ENCODE results near the gene G0S2. TPM values are rescaled to one million over a fixed set of nuclear protein-coding genes. Genes with fewer than 3 reads are reported as not detected.
A peak's percentile ranks its signal among the peaks of the same experiment; 100 is the strongest.
"Not testable (repeated sequence)": the region's sequence is repeated elsewhere in the genome, so short reads cannot be mapped to it uniquely, and the experiment has no call there.

The G0S2 gene
- total RNA-seq, 4 donors from 2014 or later: 15.9 to 51.8 (median 31.8) TPM

- no peaks in the 10 kb centered on the region for H3K36me3 ChIP-seq
- no peaks in the 10 kb centered on the region for H3K9me3 ChIP-seq
- DNase-seq (ENCODE audit: low spot score in 2 of 2): no peak
- TF ChIP-seq EP300 (IDR thresholded peaks at IDR 0.05): no peak
- no peak for TF ChIP-seq POLR2AphosphoS5 (IDR thresholded peaks at IDR 0.05)
- TF ChIP-seq POLR2A (IDR thresholded peaks at IDR 0.05): no peak
- TF ChIP-seq CTCF (IDR thresholded peaks at IDR 0.05): no peak
- H3K27me3 ChIP-seq: no peaks in the 10 kb centered on the region
- peaks cover 6% of the 10 kb centered on the region for H3K4me1 ChIP-seq
- WGBS: 49% methylated on average over 4 of the region's 4 CpGs
- H3K4me3 ChIP-seq: no peak overlapping the region
- H3K27ac ChIP-seq: no peak overlapping the region
Observed at GRCh38 chr1:209692296-209692695, 17.1 kb downstream of the G0S2 start.

- H3K4me3 ChIP-seq: no peak overlapping the region
- peak; percentile 78 to 85 for DNase-seq (ENCODE audit: low spot score in 2 of 2)
- H3K4me1 ChIP-seq: peaks cover 6% of the 10 kb centered on the region
- WGBS: 1% methylated on average over 3 of the region's 3 CpGs
- TF ChIP-seq POLR2A (IDR thresholded peaks at IDR 0.05) (no peak), CTCF (IDR thresholded peaks at IDR 0.05) (peak; percentile 68 to 78)
- H3K27ac ChIP-seq: no peak overlapping the region
- no peaks in the 10 kb centered on the region for H3K9me3 ChIP-seq
- H3K27me3 ChIP-seq: no peaks in the 10 kb centered on the region
- H3K36me3 ChIP-seq: no peaks in the 10 kb centered on the region
Observed at GRCh38 chr1:209692745-209693504, 17.7 kb downstream of the G0S2 start.

- peaks cover 6% of the 10 kb centered on the region for H3K4me1 ChIP-seq
- H3K36me3 ChIP-seq: no peaks in the 10 kb centered on the region
- DNase-seq (ENCODE audit: low spot score in 2 of 2): no peak
- H3K27me3 ChIP-seq: no peaks in the 10 kb centered on the region
- no peak overlapping the region for H3K4me3 ChIP-seq
- no peak overlapping the region for H3K27ac ChIP-seq
- H3K9me3 ChIP-seq: no peaks in the 10 kb centered on the region
- TF ChIP-seq CTCF (IDR thresholded peaks at IDR 0.05) (no peak), POLR2A (IDR thresholded peaks at IDR 0.05) (no peak), POLR2AphosphoS5 (IDR thresholded peaks at IDR 0.05) (no peak), EP300 (IDR thresholded peaks at IDR 0.05) (no peak)
Observed at GRCh38 chr1:209696673-209697072, 21.5 kb downstream of the G0S2 start.

- H3K36me3 ChIP-seq: no peaks in the 10 kb centered on the region
- DNase-seq (ENCODE audit: low spot score in 2 of 2): no peak
- no peaks in the 10 kb centered on the region for H3K27me3 ChIP-seq
- H3K4me3 ChIP-seq: no peak overlapping the region
- TF ChIP-seq CTCF (IDR thresholded peaks at IDR 0.05) (no peak), POLR2A (IDR thresholded peaks at IDR 0.05) (no peak), EP300 (IDR thresholded peaks at IDR 0.05) (no peak), POLR2AphosphoS5 (IDR thresholded peaks at IDR 0.05) (no peak)
- H3K4me1 ChIP-seq: peaks cover 6% of the 10 kb centered on the region
- no peaks in the 10 kb centered on the region for H3K9me3 ChIP-seq
- no peak overlapping the region for H3K27ac ChIP-seq
- 83% methylated on average over 3 of the region's 3 CpGs for WGBS
Observed at GRCh38 chr1:209697126-209697525, 21.9 kb downstream of the G0S2 start.

GRCh38 chr1:209700686-209701085, 25.5 kb downstream of the G0S2 start:
- not testable (repeated sequence) for H3K27me3 ChIP-seq; H3K27ac ChIP-seq; DNase-seq (ENCODE audit: low spot score in 2 of 2); H3K36me3 ChIP-seq; H3K4me1 ChIP-seq; H3K4me3 ChIP-seq; H3K9me3 ChIP-seq

- H3K4me3 ChIP-seq: no peak overlapping the region
- peaks cover 7% of the 10 kb centered on the region for H3K4me1 ChIP-seq
- H3K36me3 ChIP-seq: no peaks in the 10 kb centered on the region
- no peak overlapping the region for H3K27ac ChIP-seq
- TF ChIP-seq POLR2A (IDR thresholded peaks at IDR 0.05): no peak
- TF ChIP-seq POLR2AphosphoS5 (IDR thresholded peaks at IDR 0.05): no peak
- no peak for TF ChIP-seq EP300 (IDR thresholded peaks at IDR 0.05)
- TF ChIP-seq CTCF (IDR thresholded peaks at IDR 0.05): no peak
- H3K9me3 ChIP-seq: no peaks in the 10 kb centered on the region
- 82% methylated on average over 1 of the region's 1 CpG for WGBS
- no peaks in the 10 kb centered on the region for H3K27me3 ChIP-seq
- no peak for DNase-seq (ENCODE audit: low spot score in 2 of 2)
Observed at GRCh38 chr1:209702832-209703231, 27.6 kb downstream of the G0S2 start.
